Thyroid gland (tissue), 4 donors: ENCODE results near the gene UBR7.

Experiments used
- POLR2A ChIP-seq, 2 donors: fragments of 450-650 bp; IDR thresholded peaks; one replicate each; pipeline ENCODE4 v1.6.1; 2017; ENCODE audit warnings: antibody characterized with exemption in 2 of 2, mild to moderate bottlenecking in 2 of 2, moderate library complexity in 1 of 2
- TF ChIP-seq, protein P1 (sequence below), 6 experiments: fragments of 200-600 bp in 3 of 6; fragments of 450-650 bp in 3 of 6; sonication (generic) in 3 of 6; IDR thresholded peaks; one replicate each; pipeline ENCODE4 v1.5.1; 2016 to 2019; ENCODE audit warnings: antibody characterized with exemption in 6 of 6, mild to moderate bottlenecking in 2 of 6, inconsistent platforms in 1 of 6, moderate library complexity in 1 of 6

DNA sequence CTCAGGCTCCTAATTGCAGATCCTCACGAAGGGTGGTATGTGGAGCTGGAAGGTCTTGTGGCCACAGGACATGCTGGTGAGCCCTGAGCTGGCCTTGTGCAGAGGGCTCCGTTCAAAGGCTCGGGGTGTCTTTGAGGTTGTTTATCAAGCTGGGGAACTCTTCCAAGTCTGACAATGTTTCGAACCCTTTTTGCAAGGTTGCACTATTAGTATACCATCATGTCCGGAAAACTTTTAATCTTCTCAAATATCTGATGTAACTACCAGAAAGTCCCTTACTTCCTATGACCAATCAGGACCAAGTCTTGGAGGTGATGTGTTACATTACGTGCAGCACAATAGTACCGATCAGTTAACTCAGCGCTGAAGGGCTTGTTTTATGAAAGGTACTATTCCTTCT, 21.5 kb downstream of the UBR7 start:
- TF ChIP-seq, protein P1, sequence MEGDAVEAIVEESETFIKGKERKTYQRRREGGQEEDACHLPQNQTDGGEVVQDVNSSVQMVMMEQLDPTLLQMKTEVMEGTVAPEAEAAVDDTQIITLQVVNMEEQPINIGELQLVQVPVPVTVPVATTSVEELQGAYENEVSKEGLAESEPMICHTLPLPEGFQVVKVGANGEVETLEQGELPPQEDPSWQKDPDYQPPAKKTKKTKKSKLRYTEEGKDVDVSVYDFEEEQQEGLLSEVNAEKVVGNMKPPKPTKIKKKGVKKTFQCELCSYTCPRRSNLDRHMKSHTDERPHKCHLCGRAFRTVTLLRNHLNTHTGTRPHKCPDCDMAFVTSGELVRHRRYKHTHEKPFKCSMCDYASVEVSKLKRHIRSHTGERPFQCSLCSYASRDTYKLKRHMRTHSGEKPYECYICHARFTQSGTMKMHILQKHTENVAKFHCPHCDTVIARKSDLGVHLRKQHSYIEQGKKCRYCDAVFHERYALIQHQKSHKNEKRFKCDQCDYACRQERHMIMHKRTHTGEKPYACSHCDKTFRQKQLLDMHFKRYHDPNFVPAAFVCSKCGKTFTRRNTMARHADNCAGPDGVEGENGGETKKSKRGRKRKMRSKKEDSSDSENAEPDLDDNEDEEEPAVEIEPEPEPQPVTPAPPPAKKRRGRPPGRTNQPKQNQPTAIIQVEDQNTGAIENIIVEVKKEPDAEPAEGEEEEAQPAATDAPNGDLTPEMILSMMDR (IDR thresholded peaks at IDR 0.05): no peak
- no peak for TF ChIP-seq POLR2A (IDR thresholded peaks at IDR 0.05)
